Measurements from ENCODE around the gene UPF3A. TPM values are rescaled to one million over a fixed set of nuclear protein-coding genes. Genes with fewer than 3 reads are reported as not detected.

UPF3A gene
- total RNA-seq, 1 experiment from 2014 or later = 88.3 TPM

- H3K27ac Mint-ChIP-seq (ENCODE audit: unreplicated experiment) = no peak overlapping the region
Measured at GRCh38 chr13:114259374-114259773, 22.0 kb upstream of the UPF3A start.

GRCh38 chr13:114259974-114260373, 21.4 kb upstream of the UPF3A start:
- TF ChIP-seq CTCF (IDR thresholded peaks at IDR 0.05; ENCODE audit: insufficient read depth in 1 of 2, low read depth in 1 of 2, low read length in 1 of 2, severe bottlenecking in 1 of 2, unreplicated experiment in 1 of 2) = no peak
- Mint-ChIP-seq H3K4me1 (ENCODE audit: low read depth, unreplicated experiment) (peaks cover 6% of the 10 kb centered on the region), H3K9me3 (ENCODE audit: unreplicated experiment) (no peaks in the 10 kb centered on the region), H3K27me3 (ENCODE audit: insufficient read depth, unreplicated experiment) (no peaks in the 10 kb centered on the region), H3K36me3 (ENCODE audit: insufficient read depth, unreplicated experiment) (peaks cover 82% of the 10 kb centered on the region), H3K27ac (ENCODE audit: unreplicated experiment) (no peak overlapping the region), H3K4me3 (ENCODE audit: unreplicated experiment) (no peak overlapping the region)
- ChIA-PET CTCF (interaction anchor here (0.6 kb wide), 1 partner anchor 33 kb away, joined by 3 read pairs; no protein-coding TSS in a partner anchor), POLR2A (no interaction called here)
- H3K27me3 ChIP-seq (replicated peaks; ENCODE audit: control insufficient read depth, insufficient read depth, low read length) = no peaks in the 10 kb centered on the region
- intact Hi-C loops (cut with micrococcal nuclease; ENCODE audit: unreplicated experiment) = no loop called here
- peaks cover 5% of the 10 kb centered on the region; the same call in 1 of the 2 replicates for H3K4me1 ChIP-seq
- DNase-seq = no peak
- no TSS peak for BruUV-seq (replicated peaks)
- no peak overlapping the region for H3K4me3 ChIP-seq (ENCODE audit: low read depth, low read length)
- H3K36me3 ChIP-seq (ENCODE audit: control insufficient read depth, insufficient read depth, low read length) = peaks cover 2% of the 10 kb centered on the region
- H3K9me3 ChIP-seq = no peaks in the 10 kb centered on the region

More at GRCh38 chr13:114259374-114259773, 22.0 kb upstream of the UPF3A start:
- no peaks in the 10 kb centered on the region for H3K27me3 ChIP-seq (replicated peaks; ENCODE audit: control insufficient read depth, insufficient read depth, low read length)
- intact Hi-C loops (cut with micrococcal nuclease; ENCODE audit: unreplicated experiment) = no loop called here
- CTCF ChIA-PET = interaction anchor here (0.6 kb wide), 1 partner anchor 32 kb away, joined by 3 read pairs; no protein-coding TSS in a partner anchor
- TF ChIP-seq CTCF (IDR thresholded peaks at IDR 0.05; ENCODE audit: insufficient read depth in 1 of 2, low read depth in 1 of 2, low read length in 1 of 2, severe bottlenecking in 1 of 2, unreplicated experiment in 1 of 2) = no peak
- POLR2A ChIA-PET = no interaction called here
- peaks cover 2% of the 10 kb centered on the region for H3K36me3 ChIP-seq (ENCODE audit: control insufficient read depth, insufficient read depth, low read length)
- DNase-seq = no peak
- peaks cover 5% of the 10 kb centered on the region; the same call in 1 of the 2 replicates for H3K4me1 ChIP-seq
- Mint-ChIP-seq H3K27me3 (ENCODE audit: insufficient read depth, unreplicated experiment) (no peaks in the 10 kb centered on the region), H3K36me3 (ENCODE audit: insufficient read depth, unreplicated experiment) (peaks cover 84% of the 10 kb centered on the region), H3K4me3 (ENCODE audit: unreplicated experiment) (no peak overlapping the region), H3K4me1 (ENCODE audit: low read depth, unreplicated experiment) (peaks cover 6% of the 10 kb centered on the region), H3K9me3 (ENCODE audit: unreplicated experiment) (no peaks in the 10 kb centered on the region)
- H3K9me3 ChIP-seq = no peaks in the 10 kb centered on the region
- no peak overlapping the region for H3K4me3 ChIP-seq (ENCODE audit: low read depth, low read length)
- BruUV-seq (replicated peaks) = no TSS peak

- H3K4me3 Mint-ChIP-seq (ENCODE audit: unreplicated experiment) = no peak overlapping the region
- H3K9me3 ChIP-seq = no peaks in the 10 kb centered on the region
- no peak overlapping the region for H3K4me3 ChIP-seq (ENCODE audit: low read depth, low read length)
- no peak for TF ChIP-seq CTCF (IDR thresholded peaks at IDR 0.05; ENCODE audit: insufficient read depth in 1 of 2, low read depth in 1 of 2, low read length in 1 of 2, severe bottlenecking in 1 of 2, unreplicated experiment in 1 of 2)
- DNase-seq = no peak
- CTCF ChIA-PET = no interaction called here
- no TSS peak for BruUV-seq (replicated peaks)
- no peaks in the 10 kb centered on the region for H3K27me3 Mint-ChIP-seq (ENCODE audit: insufficient read depth, unreplicated experiment)
- peaks cover 6% of the 10 kb centered on the region for H3K4me1 Mint-ChIP-seq (ENCODE audit: low read depth, unreplicated experiment)
- H3K27ac Mint-ChIP-seq (ENCODE audit: unreplicated experiment) = no peak overlapping the region
- peaks cover 83% of the 10 kb centered on the region for H3K36me3 Mint-ChIP-seq (ENCODE audit: insufficient read depth, unreplicated experiment)
- intact Hi-C loops (cut with micrococcal nuclease; ENCODE audit: unreplicated experiment) = no loop called here
- H3K36me3 ChIP-seq (ENCODE audit: control insufficient read depth, insufficient read depth, low read length) = peaks cover 4% of the 10 kb centered on the region
- no peaks in the 10 kb centered on the region for H3K9me3 Mint-ChIP-seq (ENCODE audit: unreplicated experiment)
- peaks cover 5% of the 10 kb centered on the region; the same call in 1 of the 2 replicates for H3K4me1 ChIP-seq
- POLR2A ChIA-PET = no interaction called here
- H3K27me3 ChIP-seq (replicated peaks; ENCODE audit: control insufficient read depth, insufficient read depth, low read length) = no peaks in the 10 kb centered on the region
Measured at GRCh38 chr13:114260814-114261213, 20.6 kb upstream of the UPF3A start.
